ENCODE results near the gene HDAC4.

HDAC4 gene

DNA sequence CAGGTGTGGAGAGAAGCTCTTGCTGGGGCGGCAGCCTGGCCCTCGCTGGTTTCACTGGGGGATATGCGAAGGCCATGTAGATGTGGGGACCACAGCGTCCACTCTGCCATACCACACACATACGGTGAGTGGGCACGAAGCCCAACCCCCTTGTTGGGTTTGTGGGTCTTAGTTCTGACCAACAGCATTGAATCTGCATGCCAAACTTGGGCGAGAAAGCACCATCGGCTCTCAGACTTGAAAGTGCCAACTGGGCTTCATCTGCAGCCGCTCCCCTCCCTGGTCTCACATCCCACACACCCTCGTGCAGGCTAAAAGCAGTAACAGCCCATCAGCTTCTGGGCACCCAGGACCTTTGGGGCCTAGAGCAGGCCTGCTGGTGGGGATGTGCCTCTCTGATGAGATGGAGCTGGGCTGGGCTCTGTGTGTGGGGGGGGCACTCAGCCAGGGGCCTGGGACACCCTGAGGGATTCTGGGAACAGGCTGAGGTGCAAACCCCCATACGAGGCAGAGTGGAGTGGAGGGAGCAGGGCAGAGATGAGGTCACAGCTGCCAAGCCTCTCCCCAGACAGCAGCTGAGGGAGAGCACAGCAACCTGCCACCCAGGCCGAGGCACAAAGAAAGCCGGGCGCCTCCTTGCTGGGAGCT is 288.6 kb downstream of the HDAC4 start:
- no peak for FAIRE-seq

DNA sequence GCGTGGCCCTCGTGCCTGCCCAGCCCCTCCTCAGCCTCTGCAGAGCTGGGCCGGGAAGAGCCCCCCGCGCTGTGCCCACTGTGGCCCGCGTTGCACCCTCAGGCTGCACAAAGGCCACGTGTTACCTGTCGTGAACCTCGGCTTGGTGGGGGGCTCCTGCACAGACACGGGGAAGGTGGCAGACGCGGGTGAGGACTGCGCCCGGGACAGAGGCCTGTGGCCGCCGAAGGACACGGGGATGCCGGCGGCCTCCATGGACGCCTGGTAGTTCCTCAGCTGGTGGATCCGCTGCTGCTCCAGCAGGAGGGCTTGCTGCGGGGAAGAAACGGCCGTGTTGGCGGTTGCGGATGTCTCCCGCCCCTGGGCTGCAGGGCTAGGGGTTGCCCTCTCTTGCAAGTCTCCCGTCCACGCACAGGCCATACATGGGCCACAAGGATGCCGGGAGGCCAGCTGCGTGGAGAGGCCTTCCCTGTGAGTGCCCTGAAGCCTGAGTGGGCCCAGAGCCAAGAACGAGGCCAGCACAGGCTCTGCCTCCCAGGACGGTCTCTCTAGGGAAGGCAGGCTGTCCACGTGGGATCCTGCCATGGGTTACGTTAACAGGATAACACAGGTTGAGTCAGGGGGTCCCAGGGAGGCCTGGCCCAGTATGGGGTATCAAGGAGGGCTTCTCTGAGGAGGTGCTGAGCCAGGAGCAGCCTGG is 289.3 kb downstream of the HDAC4 start:
- no peak for FAIRE-seq

DNA sequence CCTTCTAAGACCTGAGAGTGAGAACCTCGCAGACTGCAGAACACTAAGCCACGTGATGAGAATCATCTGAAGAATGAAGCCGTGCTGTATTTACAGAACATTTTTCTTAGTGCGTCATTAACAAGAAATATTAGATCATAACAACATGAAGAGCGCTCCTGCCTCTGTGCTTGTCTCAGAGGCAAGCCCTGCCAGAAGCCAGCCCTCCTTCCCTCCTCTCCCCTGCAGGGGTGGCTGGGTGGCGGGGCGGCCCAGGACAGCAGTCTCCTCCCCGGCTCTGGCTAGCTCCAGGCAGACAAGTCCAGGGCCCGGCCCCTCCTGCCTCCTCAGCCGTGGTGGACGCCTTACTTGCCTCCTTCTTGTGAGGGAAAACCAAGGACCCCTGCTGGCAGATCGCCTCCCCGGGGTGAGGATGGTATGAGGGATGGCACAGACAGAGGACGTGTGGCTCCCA is 290.2 kb downstream of the HDAC4 start:
- no peak for FAIRE-seq

DNA sequence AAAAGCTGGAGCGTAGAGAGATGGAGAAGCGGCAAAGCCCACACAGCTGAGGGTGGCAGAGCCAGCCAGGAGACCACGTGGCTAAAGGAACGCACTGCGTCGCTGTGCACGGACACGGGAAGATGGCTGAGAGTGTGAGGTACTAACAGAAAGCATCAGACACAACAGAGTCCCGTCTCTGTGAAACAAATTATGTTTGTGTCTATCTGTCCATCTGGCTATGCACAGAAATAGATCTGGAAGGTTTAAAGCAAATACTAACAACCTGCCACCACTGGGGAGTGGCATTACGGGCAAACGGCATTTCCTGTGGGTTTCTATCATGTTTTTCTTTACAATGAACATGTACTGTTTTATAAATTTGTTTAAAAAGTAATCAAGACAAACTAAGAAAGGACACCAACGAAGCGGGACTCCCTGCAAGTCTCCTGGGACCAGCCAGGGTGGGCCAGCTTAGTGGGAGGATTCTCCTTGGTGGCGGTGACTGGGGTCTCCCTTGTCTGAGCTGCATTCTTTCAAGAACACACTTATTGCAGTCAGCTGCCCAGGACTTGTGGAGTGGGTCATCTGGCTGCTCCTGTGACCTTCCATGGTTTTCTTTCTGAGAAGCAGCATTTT is 290.8 kb downstream of the HDAC4 start:
- no peak for FAIRE-seq

DNA sequence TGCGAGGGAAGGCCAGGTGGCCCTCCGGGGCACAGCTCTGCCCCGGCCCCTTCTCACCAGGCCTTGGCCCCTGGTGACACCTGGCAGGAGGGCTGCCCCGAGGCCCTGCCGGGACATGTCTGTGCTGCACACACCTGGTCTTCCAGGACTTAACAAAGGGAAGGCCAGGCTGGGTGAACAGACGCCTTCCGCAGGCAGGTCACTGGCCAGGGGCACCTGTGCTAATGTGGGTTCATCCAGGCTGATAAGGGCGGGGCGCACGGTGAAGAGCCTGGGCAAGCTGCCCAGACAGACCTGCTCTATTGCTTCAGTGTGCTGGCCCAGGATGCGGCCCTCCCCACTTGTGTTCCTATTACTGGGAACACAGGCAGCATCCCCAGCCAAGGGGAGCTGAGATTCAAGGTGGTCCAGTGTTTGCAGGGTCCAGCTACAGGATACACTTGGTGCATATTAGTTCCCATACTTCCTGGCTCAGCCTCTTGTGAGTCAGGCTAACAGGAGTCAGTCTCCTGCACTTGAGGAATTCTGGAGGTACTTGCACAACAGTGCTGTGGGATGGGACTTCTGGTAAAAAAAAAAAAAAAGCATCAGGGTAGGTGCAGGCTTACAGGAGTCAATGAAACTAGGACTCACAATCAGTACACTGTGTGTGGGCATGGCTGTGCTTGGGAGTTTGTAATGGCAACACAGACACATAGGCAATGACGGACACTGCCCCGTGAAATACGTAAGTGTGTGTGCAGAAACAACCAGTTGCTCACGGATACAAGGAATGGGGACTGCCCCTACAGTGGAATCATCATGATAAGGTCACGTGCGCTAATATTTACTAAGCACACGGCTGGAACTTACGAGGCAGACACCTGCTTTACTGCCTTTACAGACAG is 291.5 kb downstream of the HDAC4 start:
- no peak for FAIRE-seq

DNA sequence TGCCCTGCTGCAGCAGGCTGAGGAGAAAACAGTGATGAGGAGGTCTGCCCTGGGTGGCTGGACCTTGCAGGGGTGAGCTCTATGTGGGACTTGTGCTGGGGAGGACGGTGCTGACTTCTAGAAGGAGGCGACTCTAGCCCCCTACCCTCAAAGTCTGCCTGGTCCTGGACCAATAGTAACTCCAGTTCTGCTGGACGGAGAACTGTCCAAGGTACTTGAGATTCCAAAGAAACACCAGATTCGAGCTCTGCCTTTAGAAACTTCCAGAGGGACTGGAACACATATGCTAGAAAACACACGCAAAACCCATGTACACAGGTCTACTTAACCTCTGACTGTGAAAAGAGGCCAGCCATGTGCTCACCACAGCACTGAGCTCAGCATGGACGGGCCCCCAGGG is 292.4 kb downstream of the HDAC4 start:
- FAIRE-seq: no peak

DNA sequence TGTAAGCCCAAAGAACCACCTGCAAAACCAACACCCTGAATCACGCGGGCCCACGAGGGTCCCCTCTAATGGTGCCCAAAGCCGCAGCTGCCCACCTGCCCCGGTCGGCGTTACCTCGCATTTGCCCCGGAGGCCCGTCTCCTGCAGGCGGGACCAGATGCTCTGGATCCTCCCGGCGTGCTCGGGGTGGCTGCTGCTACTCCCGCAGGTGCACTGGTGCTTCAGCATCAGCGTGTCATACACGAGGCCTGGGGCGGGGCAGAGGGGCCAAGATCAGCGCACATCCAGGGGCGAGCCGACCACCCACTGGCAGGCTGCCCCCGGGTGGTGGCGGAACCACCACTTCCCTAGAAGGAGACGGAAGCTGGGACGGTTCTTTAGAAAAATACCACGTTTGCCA is 292.9 kb downstream of the HDAC4 start:
- no peak for FAIRE-seq

DNA sequence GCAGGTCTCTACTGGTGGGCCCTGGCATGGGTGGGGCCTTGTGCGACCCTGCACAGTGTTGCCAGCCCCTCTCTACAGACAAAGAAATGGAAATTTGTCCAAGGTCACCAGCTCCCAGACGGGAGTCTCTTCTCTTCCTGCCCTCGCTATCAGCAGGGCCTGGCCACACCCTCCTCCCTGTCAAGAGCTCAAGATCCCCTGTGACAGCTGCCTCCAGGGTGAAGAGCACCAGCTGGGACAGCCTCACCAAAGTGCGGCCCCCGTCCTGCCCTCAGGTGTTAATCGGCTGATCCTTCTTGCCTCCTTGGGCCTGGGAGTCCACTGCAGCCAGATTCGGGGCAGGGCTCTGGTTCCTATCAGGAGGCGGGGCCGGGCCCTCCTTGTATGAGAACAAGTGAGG is 293.9 kb downstream of the HDAC4 start:
- no peak for FAIRE-seq

DNA sequence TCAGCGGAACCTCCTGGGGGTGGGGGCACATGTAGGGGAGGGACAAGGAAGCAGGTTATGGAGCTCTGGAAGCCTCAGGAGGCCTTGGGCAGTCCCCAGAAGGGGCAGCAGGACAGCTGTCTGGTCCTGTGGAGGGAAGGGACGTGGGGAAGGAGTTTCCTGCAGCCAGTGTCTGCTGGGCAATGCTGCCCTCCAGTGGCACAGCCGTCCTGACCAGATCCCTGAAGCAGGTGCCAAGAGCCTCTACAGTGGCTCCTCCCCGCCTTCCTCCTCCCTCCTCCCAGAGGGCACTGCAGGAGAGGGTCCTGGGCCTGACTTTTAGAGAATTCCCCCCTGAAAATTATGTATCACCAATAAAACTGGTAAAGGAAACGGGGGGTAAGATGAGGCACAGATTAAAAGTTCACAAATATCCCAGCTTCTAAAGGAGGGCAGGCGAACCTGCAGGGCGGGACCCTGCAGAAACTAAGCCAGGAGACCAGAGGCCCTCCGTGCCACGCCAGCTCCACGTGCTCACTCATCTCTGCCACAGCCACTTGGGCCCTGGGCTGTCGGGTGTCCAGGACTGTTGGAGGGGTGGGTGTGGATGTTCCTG is 294.4 kb downstream of the HDAC4 start:
- no peak for FAIRE-seq

DNA sequence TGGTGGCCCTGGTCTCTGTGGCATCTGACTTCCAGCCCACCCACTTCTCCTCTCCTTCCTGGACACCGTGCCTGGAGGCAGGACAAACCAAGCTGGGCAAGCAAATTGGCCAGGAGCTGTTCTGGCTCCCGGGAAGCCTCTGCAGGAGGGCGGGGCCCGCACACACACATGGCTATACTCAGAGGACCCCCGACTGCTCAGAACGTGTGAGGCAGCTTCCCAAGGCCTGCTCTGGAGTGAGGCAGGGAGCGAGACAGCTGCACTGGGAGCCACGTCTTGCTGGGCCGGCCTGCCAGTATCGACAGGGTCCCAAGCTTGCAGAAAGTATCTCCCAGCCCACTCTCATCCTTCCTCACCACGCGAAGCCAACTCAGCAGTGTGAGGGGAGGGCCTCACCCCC is 295.6 kb downstream of the HDAC4 start:
- FAIRE-seq: no peak

DNA sequence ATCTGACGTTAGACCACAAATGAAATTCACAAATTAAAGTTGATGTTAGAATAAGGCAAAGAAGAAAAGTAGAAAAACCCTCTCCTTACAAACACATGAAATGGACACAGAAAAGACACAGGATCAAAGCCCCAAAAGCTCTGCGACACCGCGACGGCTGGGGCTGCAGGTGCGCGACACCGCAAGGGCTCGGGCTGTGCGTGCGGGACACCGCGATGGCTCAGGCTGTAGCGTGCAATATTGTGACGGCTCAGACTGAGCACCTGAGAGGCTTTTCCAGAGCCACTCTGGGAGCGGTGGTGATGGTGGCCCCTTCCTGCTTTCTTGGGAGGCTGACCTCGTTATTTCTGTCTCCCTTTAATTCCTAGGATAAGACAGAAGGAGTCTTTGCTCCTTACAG is 296.0 kb downstream of the HDAC4 start:
- FAIRE-seq: no peak

DNA sequence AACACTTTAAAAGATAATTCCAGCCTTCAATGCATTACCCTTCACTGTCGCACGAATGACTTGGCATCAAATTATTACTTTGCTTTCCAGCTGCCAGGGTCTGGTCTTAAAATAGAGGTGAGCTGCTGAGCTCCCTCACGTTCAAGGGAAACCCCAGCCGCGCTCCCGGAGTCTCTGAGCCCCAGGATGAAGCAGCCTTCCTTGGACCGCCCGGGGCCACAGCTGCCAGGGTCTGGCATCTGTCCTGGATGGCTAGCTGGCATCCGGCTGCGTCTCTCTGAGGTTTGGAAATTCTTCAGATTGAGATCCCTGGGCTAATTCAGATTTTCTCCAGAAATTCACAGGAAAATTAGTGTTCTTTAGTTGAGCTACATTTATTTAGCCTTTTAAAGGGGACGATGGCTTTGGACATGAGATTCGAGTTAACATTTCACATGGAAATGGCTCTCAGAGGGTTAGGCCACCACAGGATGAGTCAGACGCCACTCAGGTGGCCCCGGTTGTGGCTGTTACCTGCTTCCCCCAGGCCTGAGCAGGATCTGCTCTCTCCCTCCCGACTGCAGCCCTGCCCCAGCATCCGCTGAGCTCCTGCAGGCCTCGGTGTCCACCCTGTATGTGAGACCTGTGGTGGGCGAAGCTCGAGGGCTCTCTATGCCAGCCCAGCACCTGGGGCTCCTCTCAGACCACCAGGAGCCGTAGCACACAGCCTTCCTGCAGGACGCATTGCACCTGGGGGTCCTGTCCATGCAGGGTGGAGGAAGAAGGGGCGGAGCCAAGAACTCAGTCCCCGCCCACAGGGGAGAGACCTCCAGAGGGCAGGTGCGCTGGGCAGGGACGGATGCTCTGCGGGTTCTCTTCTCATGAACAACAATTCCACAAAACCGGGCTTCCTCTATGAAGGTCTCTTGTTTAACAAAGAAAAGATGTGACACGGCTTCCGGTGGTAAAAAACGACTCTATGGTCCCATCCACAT is 297.4 kb downstream of the HDAC4 start:
- FAIRE-seq: no peak

DNA sequence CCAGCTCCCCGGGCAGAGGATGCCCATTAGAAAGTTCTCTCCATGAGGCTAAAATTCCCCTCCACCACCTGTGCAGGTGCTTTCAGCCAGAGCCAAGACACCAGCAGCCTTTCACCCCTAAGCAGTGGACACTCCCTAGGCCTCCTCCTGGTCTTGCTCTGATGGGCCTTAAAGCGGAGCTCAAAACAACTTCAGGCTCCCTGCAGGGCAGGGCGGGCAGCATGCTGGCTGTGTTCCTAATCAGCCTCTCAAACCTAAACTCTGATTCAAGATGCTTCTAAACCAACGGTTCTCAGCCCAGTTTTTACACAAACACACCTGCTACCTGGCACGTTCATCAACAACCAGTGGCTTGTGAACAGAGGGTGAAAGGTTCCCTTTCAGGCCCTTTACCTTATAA is 298.6 kb downstream of the HDAC4 start:
- no peak for FAIRE-seq

DNA sequence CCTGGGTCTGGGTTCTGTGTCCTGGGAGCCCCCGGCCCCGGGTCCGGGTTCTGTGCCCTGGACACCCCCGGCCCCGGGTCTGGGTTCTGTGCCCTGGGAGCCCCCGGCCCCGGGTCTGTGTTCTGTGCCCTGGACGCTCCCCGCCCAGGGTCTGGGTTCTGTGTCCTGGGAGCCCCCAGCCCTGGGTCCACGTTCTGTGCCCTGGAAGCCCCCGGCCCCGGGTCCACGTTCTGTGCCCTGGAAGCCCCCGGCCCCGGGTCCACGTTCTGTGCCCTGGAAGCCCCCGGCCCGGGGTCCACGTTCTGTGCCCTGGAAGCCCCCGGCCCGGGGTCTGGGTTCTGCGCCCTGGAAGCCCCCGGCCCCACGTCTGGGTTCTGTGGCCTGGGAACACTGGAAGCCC is 299.0 kb downstream of the HDAC4 start:
- no peak for FAIRE-seq

DNA sequence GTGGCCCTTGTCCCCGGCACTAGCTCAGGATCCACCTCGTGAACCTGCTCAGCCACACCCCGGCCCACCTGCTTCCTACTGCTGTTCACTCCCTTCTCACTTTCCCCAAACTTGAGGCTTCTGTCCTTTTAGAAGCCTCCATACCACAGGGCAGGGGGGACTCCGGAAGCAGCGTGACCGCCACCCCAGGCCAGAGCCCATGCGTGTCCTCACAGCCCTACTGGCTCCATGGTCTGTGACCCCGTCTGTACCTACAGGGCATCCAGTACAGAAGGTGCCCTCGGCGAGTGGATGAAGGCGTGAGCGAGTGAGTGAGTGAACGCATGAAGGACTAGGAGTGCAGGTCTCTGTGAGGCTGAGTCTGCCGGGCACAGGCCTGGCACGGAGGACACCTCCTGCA is 299.7 kb downstream of the HDAC4 start:
- FAIRE-seq: no peak

DNA sequence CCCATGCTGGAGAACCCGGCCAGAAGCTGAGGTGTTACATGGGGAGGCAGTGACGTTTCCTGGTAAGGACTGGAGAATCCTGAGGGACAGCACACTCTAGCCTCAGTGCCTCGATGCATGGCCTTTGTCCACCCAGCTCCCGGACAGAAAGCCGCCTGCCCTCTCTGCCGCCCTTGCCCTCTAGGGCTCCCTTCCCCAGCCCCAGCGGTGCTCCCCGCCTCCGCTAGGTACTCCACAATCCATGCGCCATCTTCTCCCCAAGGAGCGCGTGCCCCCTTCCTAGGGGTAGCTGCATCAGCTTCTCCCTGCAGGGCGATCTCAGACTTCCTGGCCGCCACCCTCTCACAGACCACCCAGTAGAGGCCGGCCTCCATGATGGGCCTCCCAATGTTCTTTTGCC is 301.3 kb downstream of the HDAC4 start:
- FAIRE-seq: no peak

DNA sequence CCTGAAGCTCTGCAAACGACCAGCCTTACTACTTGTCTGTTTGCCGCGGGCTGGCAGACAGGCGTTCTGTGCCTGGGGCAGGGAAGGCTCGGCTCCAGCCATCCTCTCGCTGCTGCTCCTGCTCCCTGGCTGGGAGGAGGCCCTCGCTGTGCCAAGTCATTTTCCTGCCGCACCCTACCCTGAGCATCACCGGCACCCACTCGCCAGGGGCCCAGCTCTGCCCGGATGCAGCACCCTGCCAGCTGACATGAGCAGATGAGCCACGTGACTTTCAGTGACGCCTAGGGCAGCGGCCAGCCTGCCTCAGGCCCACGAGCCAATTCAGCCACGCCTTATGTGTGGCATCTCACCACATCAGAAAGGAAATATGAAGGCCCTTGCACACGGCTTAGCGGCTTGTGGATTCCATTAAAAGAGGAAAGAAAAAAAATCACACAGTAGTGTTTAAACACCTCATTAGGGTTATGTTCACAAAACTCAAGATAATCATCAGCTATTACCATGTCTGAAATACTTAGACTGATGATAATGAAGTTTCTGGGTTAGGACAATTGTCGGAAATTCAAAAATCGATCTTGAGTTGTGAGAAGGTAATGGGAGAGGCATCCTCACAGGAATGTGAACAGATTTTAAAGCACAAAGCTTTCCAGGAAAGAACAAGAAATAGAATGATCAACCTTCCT is 302.4 kb downstream of the HDAC4 start:
- FAIRE-seq: no peak

DNA sequence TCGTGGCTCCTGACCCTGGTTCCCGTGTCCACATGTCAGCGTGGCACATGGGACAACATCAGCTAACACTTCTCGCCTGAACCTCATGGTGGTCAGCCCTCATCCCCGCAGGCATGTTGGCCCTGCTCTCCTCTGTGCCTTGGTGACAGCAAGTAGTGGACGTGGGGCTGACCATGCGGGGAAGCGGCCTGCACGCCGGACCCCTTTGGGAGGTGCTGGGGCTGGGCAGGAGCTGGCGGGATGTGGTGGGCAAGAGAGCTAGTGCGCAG is 303.5 kb downstream of the HDAC4 start:
- no peak for FAIRE-seq

DNA sequence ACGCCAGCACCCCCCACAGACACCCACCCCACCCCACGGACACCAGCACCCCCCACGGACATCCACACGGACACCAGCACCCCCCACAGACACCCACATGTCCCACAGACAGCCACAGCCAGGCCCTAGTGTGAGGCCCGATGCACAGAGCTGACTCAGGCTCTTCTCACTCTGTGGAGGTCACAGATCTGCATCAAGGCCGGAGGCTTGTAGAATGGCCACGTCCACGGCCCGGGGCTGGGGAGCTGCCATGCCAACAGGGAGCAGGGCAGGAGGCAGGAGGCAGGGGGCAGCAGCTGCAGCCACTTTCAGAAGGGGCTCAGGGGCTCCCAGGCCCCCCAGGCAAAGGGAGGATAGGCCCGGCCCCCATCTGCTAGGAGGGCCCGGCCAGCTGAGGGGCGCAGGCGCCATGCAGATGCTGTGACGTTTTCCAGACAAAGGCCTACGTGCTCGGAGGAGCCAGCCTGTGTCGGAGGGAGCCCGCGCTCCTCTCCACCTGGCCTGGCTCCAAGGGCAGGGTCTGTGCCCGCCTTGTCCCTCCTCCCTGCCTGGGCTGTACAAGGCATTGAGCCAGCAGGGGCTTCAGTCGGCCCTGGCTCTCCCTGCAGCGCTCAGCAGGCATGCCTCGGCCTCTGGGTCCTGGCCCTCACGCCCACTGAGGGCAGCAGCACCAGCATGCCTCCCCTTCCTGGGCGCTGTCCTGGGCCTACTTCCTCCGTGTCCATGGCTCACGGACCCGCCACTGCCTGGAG is 304.0 kb downstream of the HDAC4 start:
- FAIRE-seq: no peak

DNA sequence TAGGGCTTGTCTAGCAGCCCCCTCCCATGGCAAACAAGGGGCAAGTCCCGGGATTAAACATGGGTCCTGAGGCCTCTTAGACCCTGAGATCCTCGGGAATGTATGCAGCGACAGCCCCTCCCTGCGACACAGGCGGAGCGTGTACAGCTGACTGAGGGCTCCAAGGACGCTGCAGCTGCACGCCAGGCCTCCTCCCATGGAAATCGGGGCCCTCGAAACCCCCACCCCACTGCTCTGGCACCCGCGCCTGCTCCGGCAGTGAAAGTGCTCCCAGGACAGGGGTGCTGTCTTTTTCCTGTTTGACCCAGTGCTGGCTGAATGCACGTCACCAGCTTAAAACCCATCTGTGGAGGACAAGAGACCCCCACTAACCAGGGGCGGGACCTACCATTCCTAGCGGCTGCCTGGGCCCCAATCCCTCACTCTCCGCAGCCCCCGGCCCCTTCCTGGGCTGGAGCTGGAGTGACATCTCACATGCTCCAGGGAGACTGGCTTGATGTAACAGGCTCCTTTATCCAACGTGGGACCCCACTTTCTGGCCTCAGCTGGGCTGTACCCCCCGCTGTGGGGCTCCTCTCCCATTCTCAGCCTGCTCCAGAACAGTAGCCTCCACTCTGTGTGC is 305.2 kb downstream of the HDAC4 start:
- FAIRE-seq: no peak
